ENCODE results near the gene STRN4. TPM values are rescaled to one million over a fixed set of nuclear protein-coding genes. Genes with fewer than 3 reads are reported as not detected.

The STRN4 gene
- total RNA-seq, 1 experiment from 2014 or later, result 143 TPM

DNA sequence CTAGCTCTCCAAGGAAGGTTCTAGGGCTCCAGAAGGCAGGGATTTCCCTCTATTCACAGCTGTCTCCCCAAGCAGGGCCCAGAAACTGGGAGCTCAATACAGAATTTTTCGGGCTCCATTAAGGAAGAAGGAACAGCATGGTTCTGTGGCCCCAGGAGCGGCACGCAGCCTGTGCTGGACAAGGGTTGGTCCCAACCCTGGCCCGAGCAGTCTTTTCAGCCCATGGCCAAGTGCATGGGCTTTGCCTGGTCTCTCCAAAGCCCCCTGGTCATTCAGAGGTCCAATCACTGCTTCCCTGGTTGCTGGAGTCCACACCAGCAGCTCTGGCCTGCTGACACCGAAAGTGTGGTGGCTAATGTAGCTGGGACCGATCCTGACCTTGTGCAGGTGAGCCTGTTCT lies 22.8 kb downstream of the STRN4 start:
- no peak overlapping the region for H2AFZ ChIP-seq (ENCODE audit: low read length)
- H3K18ac ChIP-seq (ENCODE audit: insufficient read length, low read depth, low read length), result no peak overlapping the region
- H3K9ac ChIP-seq (ENCODE audit: extremely low read depth, insufficient read length, low read length), result no peak overlapping the region
- no peak overlapping the region for H4K8ac ChIP-seq (replicated peaks; ENCODE audit: insufficient read length, low read depth, low read length)
- DNase-seq, result no peak
- no peak overlapping the region for H3K4me2 ChIP-seq (ENCODE audit: insufficient read depth, insufficient read length, low read length)
- H3T11ph ChIP-seq (ENCODE audit: low read length), result no peak overlapping the region
- H3K27ac Mint-ChIP-seq, result no peak overlapping the region
- no peak overlapping the region for H3K56ac ChIP-seq (ENCODE audit: insufficient read length, low read depth, low read length)
- H3K4me3 Mint-ChIP-seq, result no peak overlapping the region
- no peak overlapping the region for H2AK5ac ChIP-seq (ENCODE audit: insufficient read length, low read length)
- H2BK120ac ChIP-seq (ENCODE audit: low read depth, low read length, poor library complexity, severe bottlenecking), result no peak overlapping the region
- H3K36me3 Mint-ChIP-seq (ENCODE audit: insufficient read depth in 1 of 3, low read depth in 3 of 3), result peaks cover 40 to 74% (median 72%) of the 10 kb centered on the region in 3 experiments
- WGBS (ENCODE audit: extremely low coverage, insufficient read length, low lambda C conversion rate), result no CpG with 5 or more reads among the region's 6 CpGs
- H2BK15ac ChIP-seq (ENCODE audit: low read depth, low read length), result no peak overlapping the region
- TF ChIP-seq, protein P1, sequence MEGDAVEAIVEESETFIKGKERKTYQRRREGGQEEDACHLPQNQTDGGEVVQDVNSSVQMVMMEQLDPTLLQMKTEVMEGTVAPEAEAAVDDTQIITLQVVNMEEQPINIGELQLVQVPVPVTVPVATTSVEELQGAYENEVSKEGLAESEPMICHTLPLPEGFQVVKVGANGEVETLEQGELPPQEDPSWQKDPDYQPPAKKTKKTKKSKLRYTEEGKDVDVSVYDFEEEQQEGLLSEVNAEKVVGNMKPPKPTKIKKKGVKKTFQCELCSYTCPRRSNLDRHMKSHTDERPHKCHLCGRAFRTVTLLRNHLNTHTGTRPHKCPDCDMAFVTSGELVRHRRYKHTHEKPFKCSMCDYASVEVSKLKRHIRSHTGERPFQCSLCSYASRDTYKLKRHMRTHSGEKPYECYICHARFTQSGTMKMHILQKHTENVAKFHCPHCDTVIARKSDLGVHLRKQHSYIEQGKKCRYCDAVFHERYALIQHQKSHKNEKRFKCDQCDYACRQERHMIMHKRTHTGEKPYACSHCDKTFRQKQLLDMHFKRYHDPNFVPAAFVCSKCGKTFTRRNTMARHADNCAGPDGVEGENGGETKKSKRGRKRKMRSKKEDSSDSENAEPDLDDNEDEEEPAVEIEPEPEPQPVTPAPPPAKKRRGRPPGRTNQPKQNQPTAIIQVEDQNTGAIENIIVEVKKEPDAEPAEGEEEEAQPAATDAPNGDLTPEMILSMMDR (conservative IDR thresholded peaks at IDR 0.05), result no peak
- H3K27ac ChIP-seq (ENCODE audit: insufficient read length, low read depth, low read length), result no peak overlapping the region
- H3K79me1 ChIP-seq (ENCODE audit: insufficient read depth, low read depth, low read length, poor library complexity, severe bottlenecking), result no peaks in the 10 kb centered on the region
- no peak overlapping the region for H2BK12ac ChIP-seq (ENCODE audit: insufficient read length, low read depth, low read length)
- no peak overlapping the region for H2BK20ac ChIP-seq (ENCODE audit: low read depth, low read length, poor library complexity, severe bottlenecking)
- no peak overlapping the region for H4K5ac ChIP-seq (ENCODE audit: insufficient read length, low read depth, low read length)
- no peak overlapping the region for H3K23ac ChIP-seq (ENCODE audit: insufficient read length, low read depth, low read length)
- H3K27me3 Mint-ChIP-seq (ENCODE audit: low read depth), result no peaks in the 10 kb centered on the region; the same call in 1 of the 2 replicates
- no peaks in the 10 kb centered on the region for H3K9me3 Mint-ChIP-seq
- peaks cover 10 to 20% of the 10 kb centered on the region in 2 experiments for H3K4me1 Mint-ChIP-seq
- H3K4ac ChIP-seq (ENCODE audit: low read depth, low read length), result no peak overlapping the region
- H3K14ac ChIP-seq (ENCODE audit: insufficient read depth, low read length), result no peak overlapping the region
- H4K91ac ChIP-seq (ENCODE audit: insufficient read length, low read depth, low read length), result no peak overlapping the region
- H3K79me2 ChIP-seq (ENCODE audit: insufficient read depth, low read length), result no peaks in the 10 kb centered on the region
- no peaks in the 10 kb centered on the region for H3K4me1 ChIP-seq (ENCODE audit: insufficient read depth, low read length)
- H3K9me3 ChIP-seq (ENCODE audit: control insufficient read depth, low read depth, low read length), result no peaks in the 10 kb centered on the region
- no peaks in the 10 kb centered on the region for H3K27me3 ChIP-seq (ENCODE audit: insufficient read depth, low read length)
- no peaks in the 10 kb centered on the region for H3K23me2 ChIP-seq (ENCODE audit: insufficient read length, low read depth, low read length, poor library complexity, severe bottlenecking)
- H2BK5ac ChIP-seq (ENCODE audit: insufficient read length, low read length), result no peak overlapping the region
- H4K20me1 ChIP-seq (ENCODE audit: control insufficient read depth, insufficient read depth, insufficient read length), result no peaks in the 10 kb centered on the region
